Measurements from ENCODE around the gene HTR4. TPM values are rescaled to one million over a fixed set of nuclear protein-coding genes. Genes with fewer than 3 reads are reported as not detected.

HTR4 gene
- total RNA-seq, 4 donors from 2014 or later: 17.6 to 21.3 (median 19.9) TPM

DNA sequence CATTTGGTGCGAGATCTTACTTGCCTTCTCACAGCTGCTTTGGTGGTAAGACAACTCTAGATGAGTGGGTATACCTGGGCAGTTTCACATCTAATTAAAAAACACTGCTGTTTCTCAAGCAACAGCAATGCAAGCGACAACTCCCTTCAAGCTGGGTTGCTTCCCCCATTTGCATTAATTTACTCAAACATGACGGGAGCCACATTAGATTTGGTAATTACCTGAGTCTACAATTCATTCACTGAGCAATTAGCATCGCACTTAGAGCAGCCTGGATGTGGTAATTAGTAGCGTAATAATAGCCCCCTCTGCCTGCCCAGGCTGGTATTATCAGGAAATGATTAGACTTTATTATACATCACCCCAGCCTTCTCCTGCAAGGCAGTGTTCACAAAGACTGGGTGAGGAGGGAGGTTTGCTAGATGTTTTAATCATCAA lies 197.1 kb downstream of the HTR4 start:
- Histone ChIP-seq H3K27me3 (no peaks in the 10 kb centered on the region), H3K27ac (no peak overlapping the region), H3K36me3 (no peaks in the 10 kb centered on the region), H3K4me3 (no peak overlapping the region), H3K4me1 (no peaks in the 10 kb centered on the region), H3K9me3 (no peaks in the 10 kb centered on the region)
- DNase-seq: no peak
- WGBS, 2 donors (ENCODE audit: low coverage in 1 of 2): 60 to 75% methylated on average over 2 to 5 of the region's 5 CpGs
- TF ChIP-seq EP300 (IDR thresholded peaks at IDR 0.05; ENCODE audit: low read depth) (no peak), POLR2A (IDR thresholded peaks at IDR 0.05) (no peak), POLR2AphosphoS5 (IDR thresholded peaks at IDR 0.05) (no peak)
- TF ChIP-seq, protein P1, sequence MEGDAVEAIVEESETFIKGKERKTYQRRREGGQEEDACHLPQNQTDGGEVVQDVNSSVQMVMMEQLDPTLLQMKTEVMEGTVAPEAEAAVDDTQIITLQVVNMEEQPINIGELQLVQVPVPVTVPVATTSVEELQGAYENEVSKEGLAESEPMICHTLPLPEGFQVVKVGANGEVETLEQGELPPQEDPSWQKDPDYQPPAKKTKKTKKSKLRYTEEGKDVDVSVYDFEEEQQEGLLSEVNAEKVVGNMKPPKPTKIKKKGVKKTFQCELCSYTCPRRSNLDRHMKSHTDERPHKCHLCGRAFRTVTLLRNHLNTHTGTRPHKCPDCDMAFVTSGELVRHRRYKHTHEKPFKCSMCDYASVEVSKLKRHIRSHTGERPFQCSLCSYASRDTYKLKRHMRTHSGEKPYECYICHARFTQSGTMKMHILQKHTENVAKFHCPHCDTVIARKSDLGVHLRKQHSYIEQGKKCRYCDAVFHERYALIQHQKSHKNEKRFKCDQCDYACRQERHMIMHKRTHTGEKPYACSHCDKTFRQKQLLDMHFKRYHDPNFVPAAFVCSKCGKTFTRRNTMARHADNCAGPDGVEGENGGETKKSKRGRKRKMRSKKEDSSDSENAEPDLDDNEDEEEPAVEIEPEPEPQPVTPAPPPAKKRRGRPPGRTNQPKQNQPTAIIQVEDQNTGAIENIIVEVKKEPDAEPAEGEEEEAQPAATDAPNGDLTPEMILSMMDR (IDR thresholded peaks at IDR 0.05): no peak
- intact Hi-C loops (cut with DNase I; ENCODE audit: low total_unique reads): no loop called here
- in situ Hi-C loops (cut with MboI; ENCODE audit: low pct_ligation_motif_present in 1 of 4, low pct_unique_long_range_greater_than_20kb in 1 of 4, low sequenced_read_pairs in 3 of 4): no loop called here

- H3K27ac ChIP-seq: no peak overlapping the region
- 85 to 100% methylated on average over 1 to 6 of the region's 6 CpGs for whole genome bisulfite sequencing, 2 donors (ENCODE audit: low coverage in 1 of 2)
- H3K4me1 ChIP-seq: no peaks in the 10 kb centered on the region
- no peak overlapping the region for H3K4me3 ChIP-seq
- H3K27me3 ChIP-seq: no peaks in the 10 kb centered on the region
- no peaks in the 10 kb centered on the region for H3K36me3 ChIP-seq
- in situ Hi-C loops (cut with MboI; ENCODE audit: low pct_ligation_motif_present in 1 of 4, low pct_unique_long_range_greater_than_20kb in 1 of 4, low sequenced_read_pairs in 3 of 4): no loop called here
- intact Hi-C loops (cut with DNase I; ENCODE audit: low total_unique reads): no loop called here
- TF ChIP-seq POLR2AphosphoS5 (IDR thresholded peaks at IDR 0.05): no peak
- TF ChIP-seq, protein P1 (IDR thresholded peaks at IDR 0.05): no peak
- no peak for TF ChIP-seq POLR2A (IDR thresholded peaks at IDR 0.05)
- H3K9me3 ChIP-seq: no peaks in the 10 kb centered on the region
- DNase-seq: no peak
Measured at GRCh38 chr5:148455185-148455584, 199.1 kb downstream of the HTR4 start.

GRCh38 chr5:148454576-148454975 lies 199.8 kb downstream of the HTR4 start:
- intact Hi-C loops (cut with DNase I; ENCODE audit: low total_unique reads): no loop called here
- Histone ChIP-seq H3K4me1 (no peaks in the 10 kb centered on the region), H3K4me3 (no peak overlapping the region), H3K27me3 (no peaks in the 10 kb centered on the region), H3K36me3 (no peaks in the 10 kb centered on the region), H3K27ac (no peak overlapping the region), H3K9me3 (no peaks in the 10 kb centered on the region)
- TF ChIP-seq, protein P1 (IDR thresholded peaks at IDR 0.05): no peak
- TF ChIP-seq POLR2AphosphoS5 (IDR thresholded peaks at IDR 0.05): no peak
- TF ChIP-seq EP300 (IDR thresholded peaks at IDR 0.05; ENCODE audit: low read depth): no peak
- TF ChIP-seq POLR2A (IDR thresholded peaks at IDR 0.05): no peak
- 91 to 100% methylated on average over 1 to 5 of the region's 5 CpGs for WGBS, 2 donors (ENCODE audit: low coverage in 1 of 2)
- in situ Hi-C loops (cut with MboI; ENCODE audit: low pct_ligation_motif_present in 1 of 4, low pct_unique_long_range_greater_than_20kb in 1 of 4, low sequenced_read_pairs in 3 of 4): no loop called here
- no peak for DNase-seq

DNA sequence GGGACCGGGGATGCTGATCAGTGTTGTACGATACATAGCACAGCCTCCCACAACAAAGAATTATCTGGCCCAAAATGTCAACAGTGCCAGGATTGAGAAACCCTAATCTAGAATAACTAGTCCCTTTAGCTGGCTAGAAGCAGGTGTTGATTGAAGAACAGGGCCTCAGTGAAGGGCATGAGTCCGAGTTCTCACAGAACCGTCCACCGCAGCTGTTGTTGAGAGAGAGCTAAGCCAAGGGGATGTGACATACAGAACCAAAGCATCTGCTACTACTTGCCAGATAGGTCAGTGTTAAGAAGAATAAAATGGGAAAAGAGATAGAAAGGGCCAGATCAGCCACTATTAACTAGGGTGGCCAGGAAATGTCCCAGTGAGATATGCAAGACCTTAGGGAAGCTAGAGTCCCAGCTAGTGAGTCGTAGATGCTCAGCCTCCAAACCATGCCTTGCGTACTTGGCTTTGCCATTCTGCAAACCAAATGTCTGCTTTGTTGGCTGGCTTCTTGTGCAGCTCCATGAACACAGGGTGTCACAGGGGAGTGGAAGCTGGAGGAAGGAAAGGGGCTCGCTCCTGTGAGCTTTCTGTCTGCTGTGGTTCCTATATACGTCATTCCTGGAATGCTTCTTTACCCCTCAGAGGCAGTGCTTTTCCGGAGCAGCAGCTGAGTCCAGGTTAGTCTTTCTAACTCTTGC lies 201.7 kb downstream of the HTR4 start:
- no peak for TF ChIP-seq EP300 (IDR thresholded peaks at IDR 0.05; ENCODE audit: low read depth)
- TF ChIP-seq, protein P1 (IDR thresholded peaks at IDR 0.05): no peak
- TF ChIP-seq POLR2AphosphoS5 (IDR thresholded peaks at IDR 0.05): no peak
- TF ChIP-seq POLR2A (IDR thresholded peaks at IDR 0.05): no peak
- DNase-seq: no peak
- Histone ChIP-seq H3K4me3 (no peak overlapping the region), H3K36me3 (no peaks in the 10 kb centered on the region), H3K27me3 (no peaks in the 10 kb centered on the region), H3K9me3 (no peaks in the 10 kb centered on the region), H3K4me1 (no peaks in the 10 kb centered on the region), H3K27ac (no peak overlapping the region)
- intact Hi-C loops (cut with DNase I; ENCODE audit: low total_unique reads): no loop called here
- WGBS, 2 donors (ENCODE audit: low coverage in 1 of 2): 88% methylated on average over 10 of the region's 10 CpGs; no CpG with 5 or more reads in 1 of the 2 donors
- in situ Hi-C loops (cut with MboI; ENCODE audit: low pct_ligation_motif_present in 1 of 4, low pct_unique_long_range_greater_than_20kb in 1 of 4, low sequenced_read_pairs in 3 of 4): no loop called here
